A549 (cell line): ENCODE measurements around the gene SLCO4A1.

Source experiments
- CTCF ChIP-seq: fragments of >200 bp; sonication (Bioruptor Twin); formaldehyde crosslinking; IDR thresholded peaks from 3 replicates; pipeline ENCODE4 v1.5.1; 2016
- JUN ChIP-seq, 2 experiments: fragments of >200 bp; sonication (Bioruptor Twin); formaldehyde crosslinking; IDR thresholded peaks; 2 replicates in 1 of 2; 3 replicates in 1 of 2; pipeline ENCODE4 v1.6.1; 2016 to 2017
- MAX ChIP-seq: IDR thresholded peaks from 2 replicates; pipeline ENCODE4 v1.6.1; 2012
- NR3C1 ChIP-seq: fragments of >200 bp; sonication (Bioruptor Twin); formaldehyde crosslinking; IDR thresholded peaks from 3 replicates; pipeline ENCODE4 v1.6.1; 2017
- PBX3 ChIP-seq: IDR thresholded peaks from 2 replicates; pipeline ENCODE4 v1.6.1; 2012
- POLR2A ChIP-seq: IDR thresholded peaks from 2 replicates; pipeline ENCODE4 v1.6.1; 2012; ENCODE audit warnings: mild to moderate bottlenecking, low read length
- RARB ChIP-seq: fragments of 250-450 bp; sonication (Bioruptor Pico); IDR thresholded peaks from 2 replicates; pipeline ENCODE4 v1.8.0; 2021; ENCODE audit warnings: mild to moderate bottlenecking, moderate library complexity
- RCOR1 ChIP-seq: fragments of 150-350 bp; IDR thresholded peaks from 2 replicates; pipeline ENCODE4 v1.6.1; 2014; ENCODE audit warnings: antibody characterized with exemption, low read length, low read depth
- REST ChIP-seq: fragments of 200-600 bp; sonication (generic); IDR thresholded peaks from 2 replicates; pipeline ENCODE4 v1.6.1; 2016; ENCODE audit warnings: antibody characterized with exemption, mild to moderate bottlenecking, moderate library complexity
- SMC3 ChIP-seq: fragments of >200 bp; sonication (Bioruptor Twin); formaldehyde crosslinking; IDR thresholded peaks from 3 replicates; pipeline ENCODE4 v1.6.1; 2018; ENCODE audit warnings: inconsistent platforms
- ZFP36 ChIP-seq: fragments of 450-650 bp; IDR thresholded peaks from 2 replicates; pipeline ENCODE4 v1.6.1; 2014; ENCODE audit warnings: borderline replicate concordance; ENCODE audit not compliant: partially characterized antibody

GRCh38 chr20:62636446-62636845, 5.9 kb upstream of the SLCO4A1 start:
- TF ChIP-seq NR3C1, result no peak
- no peak for TF ChIP-seq RCOR1
- no peak for TF ChIP-seq REST
- TF ChIP-seq SMC3, result no peak
- TF ChIP-seq JUN (IDR thresholded peaks at IDR 0.05), result no peak
- TF ChIP-seq CTCF, result no peak
- no peak for TF ChIP-seq RARB (CRISPR knock-in tag)
- TF ChIP-seq PBX3, result no peak
- no peak for TF ChIP-seq MAX
- TF ChIP-seq POLR2A, result no peak
- TF ChIP-seq ZFP36, result no peak
